Urothelium cell line (cell line): Measurements from ENCODE around the gene THOC7.
A peak's percentile ranks its signal among the peaks of the same experiment; 100 is the strongest.

Experiments used
- DNase-seq: peaks from one replicate; pipeline ENCODE4 v3.0.0; 2011; ENCODE audit warnings: low spot score, mixed read lengths
- FAIRE-seq: peaks from 2 replicates; lab custom pipeline; 2011; peaks lifted over from hg19 to GRCh38; lab: Jason Lieb, UNC

The THOC7 gene

DNA sequence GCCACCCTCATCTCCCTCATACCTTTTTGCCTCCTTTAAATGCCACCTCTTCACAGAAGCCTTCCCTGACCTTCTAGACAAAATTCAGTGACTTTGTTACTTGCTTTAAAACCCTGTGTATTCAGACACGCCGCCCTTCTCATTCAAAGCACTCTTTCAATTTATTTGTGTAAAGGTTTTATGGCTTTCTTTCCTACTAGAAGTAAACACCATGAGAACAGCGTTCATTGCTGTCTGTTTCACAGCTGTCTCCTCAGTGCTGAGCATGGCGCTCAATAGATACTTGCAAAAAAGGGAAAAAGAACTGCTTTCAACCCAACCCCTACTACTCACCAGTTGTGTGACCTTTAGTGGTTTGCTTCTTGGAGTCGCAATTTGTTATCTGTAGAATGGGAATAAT, 17.0 kb upstream of the THOC7 start:
- FAIRE-seq = no peak
- DNase-seq = no peak

DNA sequence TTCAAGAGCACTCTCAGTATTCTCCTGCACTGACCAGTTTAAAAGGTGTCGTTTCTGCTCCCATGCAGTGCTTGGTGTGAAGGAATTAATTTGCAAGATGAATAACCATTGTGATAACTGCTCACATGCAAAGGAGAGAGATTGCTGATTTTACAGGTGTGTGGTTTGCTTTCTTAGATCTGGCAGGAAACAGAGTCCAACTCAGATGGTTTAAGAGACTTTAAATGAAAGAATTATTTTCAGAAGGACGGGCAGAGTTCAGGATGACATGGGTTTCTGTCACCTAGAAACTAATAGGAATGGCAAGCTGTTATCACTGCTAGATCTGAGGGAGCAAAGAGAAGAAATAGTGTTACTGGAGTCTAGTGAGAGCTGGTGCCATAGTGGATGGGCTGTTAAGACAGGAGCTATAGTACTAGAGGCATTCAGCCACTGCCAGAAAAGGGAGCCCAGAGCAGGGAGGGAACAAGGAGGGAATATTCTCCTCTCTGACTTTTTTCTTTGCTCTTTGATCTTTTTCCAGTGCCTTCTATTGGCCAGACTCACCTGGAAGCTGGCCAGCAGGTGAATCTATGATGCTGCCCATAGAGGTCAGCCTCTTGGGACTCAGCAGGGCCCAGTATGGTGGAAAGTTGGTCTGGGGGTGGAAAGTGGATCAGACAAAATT, 14.9 kb upstream of the THOC7 start:
- no peak for FAIRE-seq
- DNase-seq = no peak

DNA sequence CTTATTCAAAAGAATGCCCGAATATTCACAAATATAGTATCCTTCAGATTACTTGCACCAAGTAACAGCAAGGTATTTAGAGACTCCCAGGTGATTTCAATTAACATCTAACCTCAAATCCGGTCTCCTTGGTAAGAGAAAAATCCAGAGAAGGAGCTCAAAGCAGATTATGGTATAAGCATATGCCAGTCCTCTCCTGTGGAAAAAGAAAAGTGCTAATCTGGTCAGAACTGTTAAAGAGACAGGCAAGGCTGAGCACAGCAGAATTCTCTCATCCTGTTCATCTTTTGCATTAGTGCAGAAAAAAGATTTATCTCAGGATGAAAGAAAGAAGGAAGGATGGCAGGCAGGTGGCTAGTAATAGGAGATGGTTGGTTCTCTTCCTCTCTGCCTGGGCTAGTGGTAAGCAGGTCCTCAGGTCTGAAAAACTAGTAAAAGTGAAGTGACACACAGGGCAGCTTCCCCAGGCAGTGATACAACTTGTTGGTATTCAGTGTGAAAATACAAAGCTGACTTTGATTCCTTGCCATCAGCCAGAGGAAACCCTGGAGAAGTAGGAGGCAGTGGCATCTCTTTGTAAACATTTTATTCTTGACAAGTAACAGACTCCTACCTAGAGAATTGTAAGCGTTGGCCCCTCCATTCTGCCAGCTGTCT, 14.3 kb upstream of the THOC7 start:
- DNase-seq = no peak
- FAIRE-seq = no peak

DNA sequence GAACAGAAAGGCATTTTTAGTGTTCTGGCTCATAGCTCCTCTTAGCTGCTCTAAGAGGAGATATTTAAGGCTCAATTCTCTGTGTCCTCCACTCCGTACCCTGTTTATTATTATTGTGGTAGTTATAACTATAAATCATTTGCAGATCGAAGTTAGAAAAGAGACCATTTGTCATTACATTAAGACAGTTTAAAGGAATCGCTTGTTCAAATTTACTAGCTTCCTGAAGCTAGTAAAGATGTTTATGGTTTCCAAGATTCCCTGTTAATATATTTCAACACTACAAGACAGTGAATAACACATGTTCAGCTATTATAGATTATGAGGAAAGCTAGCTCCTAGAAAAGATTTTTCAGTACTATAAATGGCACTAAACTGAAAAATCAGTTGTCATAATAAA, 12.7 kb upstream of the THOC7 start:
- FAIRE-seq = no peak
- no peak for DNase-seq

DNA sequence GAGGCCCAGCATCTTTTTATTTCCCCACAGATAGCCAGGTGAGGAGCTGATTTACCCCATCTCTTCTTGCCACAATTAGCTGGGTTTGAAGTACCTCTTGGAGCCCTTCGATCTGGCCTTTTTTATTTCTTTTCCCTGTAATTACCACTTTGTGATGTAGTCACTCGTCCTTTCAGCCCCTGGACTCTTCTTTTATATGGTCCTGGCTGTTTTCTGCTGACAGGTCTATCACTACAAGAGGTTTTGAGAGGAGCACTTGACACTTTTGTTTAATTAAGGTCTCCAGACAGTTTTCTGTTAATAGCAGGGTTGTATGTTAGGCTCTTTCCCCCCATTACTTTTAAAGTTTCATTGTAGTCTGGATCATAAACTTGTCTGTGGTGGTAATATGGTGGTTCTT, 11.9 kb upstream of the THOC7 start:
- no peak for FAIRE-seq
- DNase-seq = no peak

DNA sequence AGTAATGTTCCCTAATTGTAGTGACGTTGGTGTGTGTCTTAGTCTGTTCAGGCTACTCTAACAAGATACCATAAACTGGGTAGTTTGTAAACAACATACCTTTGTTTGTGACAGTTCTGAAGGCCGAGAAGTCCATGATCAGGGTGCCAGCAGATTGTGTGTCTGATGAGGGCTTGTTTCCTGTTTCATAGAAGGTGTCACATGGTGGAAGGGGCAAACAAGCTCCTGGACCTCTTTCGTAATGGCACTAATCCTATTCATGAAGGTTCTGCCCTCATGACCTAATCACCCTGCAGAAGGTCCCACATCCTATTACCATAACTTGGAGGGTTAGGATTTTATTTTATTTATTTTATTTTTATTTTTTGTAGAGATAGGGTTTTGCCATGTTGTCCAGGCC, 11.2 kb upstream of the THOC7 start:
- FAIRE-seq = no peak
- DNase-seq = no peak

DNA sequence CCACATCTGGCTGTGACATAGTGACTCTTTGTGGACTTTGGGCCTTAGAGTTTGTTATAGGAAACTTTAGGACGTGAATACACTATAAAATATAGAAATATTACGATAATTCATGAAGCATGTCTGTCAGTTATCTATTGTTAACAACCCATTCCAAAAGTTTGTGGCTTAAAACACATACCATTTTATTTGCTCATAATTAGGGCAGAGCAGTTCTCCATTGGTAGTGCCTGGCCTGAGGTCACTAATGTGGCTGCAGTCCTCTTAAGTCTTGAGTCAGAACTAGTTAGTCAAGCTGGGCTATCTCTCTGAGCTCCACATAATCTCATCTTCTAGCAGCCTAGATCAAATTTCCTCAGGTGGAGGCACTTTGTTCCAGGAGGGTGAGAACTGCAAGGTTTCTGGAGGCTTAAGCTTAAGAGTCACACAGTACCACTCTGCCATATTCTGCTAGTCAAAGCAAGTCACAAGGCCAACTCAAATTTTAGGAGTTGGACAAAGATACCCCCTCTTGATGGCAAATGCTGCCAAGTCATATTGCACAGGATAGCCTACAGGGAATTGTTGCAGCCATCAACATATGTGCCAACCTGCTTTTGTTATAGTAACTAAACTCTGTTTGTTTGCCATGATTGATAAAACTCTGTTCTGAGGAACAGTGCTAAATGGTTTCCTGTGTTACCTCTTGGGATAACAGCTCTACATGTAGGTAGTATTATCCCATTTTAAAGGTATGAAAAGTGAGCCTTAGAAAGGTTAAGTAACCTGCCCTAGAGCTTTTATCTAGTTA, 8.7 kb upstream of the THOC7 start:
- DNase-seq = peak; percentile 17
- peak; percentile 32 for FAIRE-seq

DNA sequence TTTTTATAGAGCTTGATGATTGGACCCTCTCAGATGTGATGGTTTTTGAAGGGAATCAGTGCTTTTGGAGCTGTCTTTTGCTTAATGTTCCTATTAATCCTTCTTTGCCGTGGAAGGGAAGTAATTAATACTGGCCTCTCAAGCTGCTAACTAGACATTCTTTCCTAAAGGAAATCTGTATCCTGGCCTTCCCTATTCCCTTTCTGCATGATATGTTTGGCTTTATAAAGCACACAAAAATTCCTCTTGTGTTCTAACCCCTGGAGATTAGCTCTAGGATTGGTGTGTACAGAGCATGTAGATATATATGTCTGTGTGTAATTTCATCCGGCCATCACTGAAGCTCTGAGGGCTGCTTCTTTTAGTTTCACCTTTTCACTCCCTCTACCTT, 7.0 kb upstream of the THOC7 start:
- no peak for DNase-seq
- no peak for FAIRE-seq

DNA sequence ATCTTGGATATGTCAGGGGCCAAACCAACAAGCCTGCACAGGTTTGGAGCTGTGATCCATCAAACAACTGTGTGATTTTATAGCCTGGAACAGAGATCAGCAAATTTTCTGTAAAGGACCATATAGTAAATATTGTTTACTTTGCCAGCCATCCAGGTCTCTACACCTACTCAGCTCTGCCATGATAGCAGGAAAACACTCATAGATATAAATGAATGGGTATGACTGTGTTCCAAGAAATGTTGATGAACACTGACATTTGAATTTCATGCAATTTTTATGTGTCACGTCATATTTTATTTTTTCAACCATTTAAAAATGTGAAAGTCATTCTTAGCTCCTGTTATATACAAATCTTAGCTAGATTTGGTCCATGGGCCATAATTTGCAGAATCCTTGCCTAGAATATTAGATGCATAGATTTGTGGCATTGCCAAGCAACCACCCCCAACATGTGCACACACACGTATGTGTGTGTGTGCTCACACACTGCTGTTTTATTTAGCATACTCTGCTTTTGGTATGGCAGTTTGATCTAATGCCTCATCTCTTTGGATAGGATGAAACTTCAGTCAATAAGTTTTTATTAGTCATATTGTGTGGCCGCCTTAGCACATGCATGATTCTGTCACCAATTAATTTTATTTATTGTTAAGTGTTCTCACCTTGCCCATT, 6.5 kb upstream of the THOC7 start:
- DNase-seq (no peak), FAIRE-seq (no peak)

DNA sequence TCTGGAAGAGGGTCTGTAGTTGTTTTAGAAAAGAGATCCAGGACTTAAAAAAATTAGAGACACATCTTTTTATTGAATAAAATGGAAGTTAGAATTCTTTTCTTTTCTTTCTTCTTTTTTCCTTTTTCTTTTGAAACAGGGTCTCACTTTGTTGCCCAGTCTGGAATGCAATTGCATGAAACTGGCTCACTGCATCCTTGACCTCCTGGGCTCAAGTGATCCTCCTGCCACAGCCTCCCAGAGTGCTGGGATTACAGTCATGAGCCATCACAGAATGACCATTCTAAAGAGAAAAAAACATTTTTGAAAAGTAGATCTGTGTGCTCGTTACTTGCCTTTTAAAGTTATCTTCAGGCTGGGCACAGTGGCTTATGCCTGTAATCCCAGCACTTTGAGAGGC, 3.6 kb upstream of the THOC7 start:
- FAIRE-seq (no peak), DNase-seq (no peak)

DNA sequence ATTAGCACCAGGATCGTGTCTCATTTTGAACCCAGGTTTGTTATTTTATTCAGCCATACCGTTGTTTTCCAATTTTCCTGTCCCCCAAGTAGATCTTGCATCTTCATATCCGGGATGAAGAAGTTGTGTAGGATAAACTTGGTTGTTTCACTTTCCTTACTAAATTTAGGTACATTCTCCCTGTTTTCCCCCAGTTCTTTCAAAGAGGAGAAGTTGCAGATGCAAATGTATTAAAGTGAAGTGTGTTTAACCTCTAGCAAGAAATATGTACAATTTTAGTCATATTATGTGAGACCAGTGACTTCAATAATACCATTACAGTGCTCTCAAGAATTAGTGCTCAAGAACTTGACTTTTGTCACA, 1.3 kb upstream of the THOC7 start:
- no peak for DNase-seq
- FAIRE-seq = no peak

DNA sequence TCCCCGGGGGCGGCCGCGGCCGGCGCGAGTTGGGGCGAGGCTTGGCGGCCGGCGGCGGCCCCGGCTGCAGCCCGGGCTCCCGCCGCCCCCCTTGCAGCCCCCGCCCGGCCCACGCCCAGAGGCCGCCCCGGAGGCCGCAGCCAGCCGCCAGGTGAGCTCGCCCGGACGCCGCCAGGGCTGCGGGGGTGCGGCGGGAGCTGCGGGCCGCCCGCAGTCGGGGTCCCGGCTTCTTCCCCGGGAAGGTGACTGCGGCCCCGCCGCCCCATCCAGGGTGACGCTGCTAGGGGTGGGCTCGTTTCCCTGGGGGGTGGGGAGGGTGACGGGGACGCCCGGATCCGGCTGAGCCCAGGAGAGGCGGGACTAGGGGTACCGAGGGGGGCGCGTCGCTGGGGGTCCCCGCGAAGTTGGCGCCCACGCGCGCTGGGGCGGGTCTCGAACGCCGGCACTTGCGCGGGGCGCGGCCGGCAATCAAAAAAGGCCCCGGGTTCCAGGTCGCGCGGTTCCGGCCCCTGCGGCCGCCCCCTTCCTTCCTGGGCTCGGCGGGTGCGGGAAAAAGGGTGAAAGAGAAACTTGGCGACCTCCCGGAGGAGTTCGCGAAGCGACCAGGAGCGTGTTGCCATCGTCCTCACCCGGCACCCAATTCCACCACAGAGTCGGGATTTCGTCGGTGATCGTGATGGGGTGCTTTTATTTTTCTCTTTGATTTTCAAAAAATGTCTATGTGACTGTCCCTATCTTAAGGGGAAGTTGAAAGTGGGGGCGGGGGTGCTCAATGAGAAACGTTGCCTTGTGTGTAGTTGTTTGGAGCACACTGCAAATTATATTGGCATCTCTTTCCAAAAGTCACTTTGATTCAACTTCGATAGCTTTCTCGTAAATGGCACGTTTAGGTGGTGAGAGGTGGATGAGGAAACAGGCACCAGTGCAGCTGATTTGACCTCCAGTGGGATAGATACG, 681 bp upstream of the THOC7 start:
- FAIRE-seq (no peak), DNase-seq (peak; percentile 68)

DNA sequence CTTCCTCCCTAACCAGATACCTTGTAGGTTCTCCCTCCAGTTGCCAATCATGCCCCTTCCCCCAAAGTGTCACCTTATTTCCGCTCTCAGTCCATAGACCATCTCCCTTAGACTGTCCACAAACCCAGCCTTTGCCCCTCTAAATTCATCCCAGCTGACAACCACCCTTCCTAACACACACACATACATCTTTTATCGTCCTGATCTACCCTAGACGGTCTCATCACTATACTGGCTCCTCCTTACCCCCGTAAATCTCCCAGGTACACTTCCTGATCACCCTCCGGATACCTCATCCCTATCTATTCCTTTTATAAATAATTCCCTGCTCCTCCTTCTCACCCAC, 828 bp downstream of the THOC7 start:
- DNase-seq (no peak), FAIRE-seq (no peak)

DNA sequence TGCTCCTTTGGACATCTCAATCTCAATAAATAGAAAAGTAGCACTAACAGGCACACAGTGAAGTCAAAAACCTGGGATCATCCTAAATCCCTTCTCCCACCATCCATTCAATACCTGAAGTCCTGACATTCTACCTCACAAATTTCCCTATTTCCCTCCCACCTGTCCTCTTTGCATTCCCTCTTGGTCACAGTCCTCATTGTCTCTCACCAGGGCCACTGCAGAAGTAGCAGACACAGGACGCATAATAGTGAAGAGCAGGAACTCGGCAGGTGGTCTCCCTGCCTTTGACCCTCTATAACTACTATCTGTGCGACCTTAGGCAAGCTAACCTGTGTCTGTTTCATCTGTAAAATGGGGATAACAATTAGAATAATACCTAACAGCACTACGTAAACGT, 2.3 kb downstream of the THOC7 start:
- DNase-seq (no peak), FAIRE-seq (no peak)

DNA sequence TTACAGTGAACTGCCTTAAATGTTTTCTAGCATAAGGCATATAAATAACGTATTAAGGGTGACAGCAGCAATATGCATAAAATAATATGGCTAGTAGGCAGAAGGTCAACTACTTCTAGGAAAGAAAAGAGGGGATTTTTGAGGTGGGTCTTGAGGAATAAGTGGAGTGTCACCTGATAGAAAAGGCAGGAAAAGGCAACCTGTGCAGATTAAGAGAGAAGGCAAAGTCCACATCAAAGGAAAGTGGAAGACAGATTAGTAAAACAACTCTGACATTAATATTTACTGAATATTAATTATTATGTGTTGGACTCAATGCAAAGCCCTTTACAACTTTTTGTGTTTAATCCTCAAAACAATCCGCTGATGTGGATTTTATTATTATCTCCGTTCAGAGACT, 2.8 kb downstream of the THOC7 start:
- DNase-seq (no peak), FAIRE-seq (no peak)

DNA sequence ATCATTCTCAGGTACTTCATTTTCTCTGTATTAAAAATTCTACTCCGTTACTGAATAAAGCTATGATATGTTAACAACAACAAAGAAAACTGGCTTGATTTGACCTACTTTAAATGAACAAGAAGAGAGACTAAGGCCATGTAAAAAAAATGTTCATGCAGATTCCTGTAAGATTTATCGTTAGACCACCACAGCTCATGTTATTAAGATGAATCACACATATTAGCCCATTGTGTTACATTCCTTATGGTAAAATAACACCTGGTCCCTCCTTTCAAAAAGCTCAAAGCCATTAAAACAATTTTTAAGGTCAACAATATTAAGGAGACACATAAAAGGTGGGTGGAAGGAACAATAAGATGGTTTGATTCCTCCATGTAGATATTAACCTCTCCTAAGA, 6.3 kb downstream of the THOC7 start:
- FAIRE-seq = no peak
- DNase-seq = peak; percentile 32

DNA sequence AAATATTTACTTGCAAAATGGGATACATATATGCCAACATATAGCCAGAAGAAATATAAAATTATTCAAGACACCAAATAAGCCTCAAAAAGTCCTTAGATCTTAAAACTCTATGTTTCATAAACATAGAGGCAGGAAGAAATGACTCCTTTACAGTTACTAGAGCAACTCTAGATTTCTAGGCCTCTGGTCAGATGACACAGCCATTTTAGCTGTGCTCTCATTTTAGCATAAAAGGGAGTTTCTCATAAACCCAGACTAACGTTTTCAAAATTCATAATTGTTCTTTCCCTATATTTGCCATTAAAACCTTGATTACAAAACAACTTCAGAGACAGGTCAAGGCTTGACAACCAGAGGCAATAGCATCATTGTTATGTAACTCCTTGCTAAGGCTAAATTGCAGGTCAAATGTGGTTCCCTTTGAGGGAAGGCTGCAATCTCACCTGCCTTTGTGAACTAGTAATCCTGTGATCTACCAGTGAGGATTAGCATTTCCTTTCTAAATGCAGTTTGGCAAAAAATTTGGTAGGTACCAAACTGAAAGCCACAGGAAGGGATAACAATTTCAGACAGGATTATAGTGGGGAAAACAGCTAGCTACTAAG, 8.2 kb downstream of the THOC7 start:
- DNase-seq (no peak), FAIRE-seq (no peak)

DNA sequence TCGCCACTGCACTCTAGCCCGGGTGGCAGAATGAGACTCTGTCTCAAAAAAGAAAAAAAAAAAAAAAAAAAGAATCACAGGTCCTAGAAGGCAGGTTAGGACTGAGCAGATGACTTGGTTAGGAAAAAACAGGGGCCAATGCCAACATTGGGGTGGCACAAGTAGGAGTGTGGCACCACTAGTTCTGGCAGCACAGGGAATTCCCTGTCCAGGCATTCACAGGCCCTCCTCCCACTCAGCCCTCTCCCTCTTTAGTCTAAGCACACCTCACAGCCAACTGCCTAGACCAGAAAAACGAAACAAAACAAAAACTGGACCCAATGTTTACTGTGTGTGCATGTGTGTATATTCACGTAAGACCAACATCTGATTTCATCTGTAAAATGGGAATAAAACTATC, 10.5 kb downstream of the THOC7 start:
- DNase-seq (no peak), FAIRE-seq (no peak)

DNA sequence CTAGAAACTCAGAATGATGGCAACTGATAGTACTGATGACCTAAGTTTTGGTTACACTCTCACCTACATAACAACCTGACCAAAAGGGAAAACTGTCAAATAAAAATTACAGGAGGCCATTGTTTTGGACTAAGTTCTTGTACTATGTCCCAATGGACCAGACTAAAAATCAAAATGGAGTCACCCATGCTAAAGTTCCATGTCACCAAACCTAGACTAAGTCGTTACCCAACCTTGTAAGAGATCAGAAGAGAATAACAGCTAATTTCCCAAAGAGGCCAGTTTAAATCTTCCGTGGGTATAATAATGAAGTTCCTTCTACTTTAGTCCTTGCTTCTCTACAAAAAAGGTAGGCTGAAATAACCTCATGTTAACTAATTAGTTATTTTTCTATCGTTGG, 12.3 kb downstream of the THOC7 start:
- FAIRE-seq (no peak), DNase-seq (no peak)

DNA sequence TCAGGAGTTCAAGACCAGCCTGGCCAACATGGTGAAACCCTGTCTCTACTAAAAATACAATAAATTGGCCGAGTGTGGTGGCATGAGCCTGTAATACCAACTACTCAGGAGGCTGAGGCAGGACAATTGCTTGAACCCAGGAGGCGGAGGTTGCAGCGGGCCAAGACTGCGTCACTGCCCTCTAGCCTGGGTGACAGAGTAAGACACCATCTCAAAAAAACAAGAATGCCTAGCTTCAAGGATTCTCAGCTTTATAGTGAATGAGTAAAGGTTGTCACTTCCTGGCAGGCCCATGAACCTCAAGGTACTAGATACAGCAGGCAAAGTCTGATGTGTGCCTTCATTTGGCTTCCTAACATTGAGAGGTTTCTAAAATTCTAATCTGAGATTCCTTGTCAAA, 14.4 kb downstream of the THOC7 start:
- DNase-seq (no peak), FAIRE-seq (no peak)
